Hepatocyte (in vitro differentiated cells): Measurements from ENCODE around the gene NOS1. TPM values are rescaled to one million over a fixed set of nuclear protein-coding genes. Genes with fewer than 3 reads are reported as not detected.

Experiments
- DNase-seq: peaks from one replicate; pipeline ENCODE4 v3.0.0-alpha.2; 2016; ENCODE audit warnings: low spot score
- H2AFZ ChIP-seq: fragments of 200-600 bp; sonication (generic); 2 replicates; pipeline ENCODE4 v1.6.0; 2016; ENCODE audit warnings: antibody characterized with exemption, mild to moderate bottlenecking
- H3K27ac ChIP-seq: fragments of 200-600 bp; sonication (generic); 2 replicates; pipeline ENCODE4 v1.5.1; 2016; ENCODE audit warnings: mild to moderate bottlenecking
- H3K27me3 ChIP-seq: fragments of 200-600 bp; sonication (generic); 2 replicates; pipeline ENCODE4 v1.6.1; 2016
- H3K36me3 ChIP-seq: fragments of 200-600 bp; sonication (generic); replicated peaks from 2 replicates; pipeline ENCODE4 v1.5.1; 2016; ENCODE audit warnings: low read depth; ENCODE audit not compliant: insufficient read depth
- H3K4me1 ChIP-seq: fragments of 200-600 bp; sonication (generic); 2 replicates; pipeline ENCODE4 v1.5.1; 2016; ENCODE audit warnings: mild to moderate bottlenecking, moderate library complexity; ENCODE audit not compliant: insufficient read depth
- H3K4me2 ChIP-seq: fragments of 200-600 bp; sonication (generic); 2 replicates; pipeline ENCODE4 v1.6.0; 2016
- H3K4me3 ChIP-seq: fragments of 200-600 bp; sonication (generic); 2 replicates; pipeline ENCODE4 v1.5.1; 2016; ENCODE audit warnings: mild to moderate bottlenecking
- H3K79me2 ChIP-seq: fragments of 200-600 bp; sonication (generic); 2 replicates; pipeline ENCODE4 v1.6.0; 2017; ENCODE audit warnings: mild to moderate bottlenecking
- H3K9me2 ChIP-seq: fragments of 200-600 bp; sonication (generic); replicated peaks from 2 replicates; pipeline ENCODE4 v1.6.0; 2017; ENCODE audit warnings: mild to moderate bottlenecking; ENCODE audit not compliant: insufficient read depth
- H3K9me3 ChIP-seq: fragments of 200-600 bp; sonication (generic); 2 replicates; pipeline ENCODE4 v1.5.1; 2016; ENCODE audit warnings: low read depth, mild to moderate bottlenecking
- H4K20me1 ChIP-seq: fragments of 200-600 bp; sonication (generic); 2 replicates; pipeline ENCODE4 v1.6.0; 2016; ENCODE audit warnings: mild to moderate bottlenecking; ENCODE audit not compliant: insufficient read depth, poor library complexity, severe bottlenecking
- EZH2 ChIP-seq: fragments of 200-600 bp; sonication (generic); IDR thresholded peaks from 2 replicates; pipeline ENCODE4 v1.6.1; 2016; ENCODE audit warnings: antibody characterized with exemption, mild to moderate bottlenecking, borderline replicate concordance
- EZH2phosphoT487 ChIP-seq: fragments of 200-600 bp; sonication (generic); IDR thresholded peaks from one replicate; pipeline ENCODE4 v1.6.1; 2018; ENCODE audit warnings: antibody characterized with exemption, mild to moderate bottlenecking, low read depth, moderate library complexity; ENCODE audit not compliant: unreplicated experiment, severe bottlenecking
- WGBS: methylation state at CpG from one replicate; pipeline ENCODE4 v1.1.6; 2016; ENCODE audit warnings: low lambda C conversion rate; ENCODE audit errors: missing lambda C conversion rate; 5-methylcytosine and 5-hydroxymethylcytosine counted together
- polyA plus RNA-seq: library from polyadenylated mRNA; unstranded; fragments of >200 nt; fragmentation: Nextera tagmentation; extraction: Ambion mirVana; gene quantifications from 2 replicates; pipeline ENCODE4 v1.2.1, GENCODE V29; 2016
- total RNA-seq: library from RNA; depleted of rRNA; stranded (reverse); fragments of >200 nt; gene quantifications from 2 replicates; pipeline ENCODE4 v1.2.3, GENCODE V29; 2014
- TF ChIP-seq, protein P1 (sequence below): fragments of 200-600 bp; sonication (generic); IDR thresholded peaks from 2 replicates; pipeline ENCODE4 v1.5.1; 2016; ENCODE audit warnings: antibody characterized with exemption, mild to moderate bottlenecking; ENCODE audit not compliant: poor library complexity

NOS1 gene
- total and polyA plus RNA-seq, 2 experiments from 2014 or later, result not detected

DNA sequence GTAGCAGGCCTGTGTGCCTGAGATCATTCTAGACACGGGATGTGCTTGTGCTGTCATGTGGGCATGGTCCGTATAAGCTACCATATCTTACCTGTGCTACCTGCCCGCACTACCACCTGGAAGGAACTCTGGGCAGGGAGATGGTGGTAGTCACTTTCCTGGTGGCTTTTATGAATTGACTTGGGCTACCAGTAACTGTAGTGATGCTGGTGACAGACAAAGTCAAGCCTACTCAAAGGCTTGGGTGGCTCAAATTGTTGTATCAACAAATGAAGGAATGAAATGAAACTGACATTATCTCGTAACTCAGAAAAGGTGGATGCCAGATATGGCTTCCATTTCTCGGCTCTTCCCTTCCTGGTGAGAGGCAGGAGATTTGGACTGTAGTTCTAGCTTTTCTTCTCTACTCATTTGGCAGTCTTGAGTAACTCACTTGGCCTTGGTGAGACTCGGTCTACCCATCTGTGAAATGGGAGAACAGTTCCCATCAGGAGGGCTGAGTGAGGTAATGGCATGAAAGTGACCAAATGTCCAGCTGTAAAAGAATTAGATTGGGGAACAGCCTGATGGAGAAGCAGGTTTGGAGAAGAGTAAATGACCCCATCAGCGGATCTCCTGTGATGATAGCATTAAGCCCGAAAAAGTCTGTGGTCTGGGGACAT lies 81.3 kb downstream of the NOS1 start:
- TF ChIP-seq EZH2, result no peak
- TF ChIP-seq, protein P1, sequence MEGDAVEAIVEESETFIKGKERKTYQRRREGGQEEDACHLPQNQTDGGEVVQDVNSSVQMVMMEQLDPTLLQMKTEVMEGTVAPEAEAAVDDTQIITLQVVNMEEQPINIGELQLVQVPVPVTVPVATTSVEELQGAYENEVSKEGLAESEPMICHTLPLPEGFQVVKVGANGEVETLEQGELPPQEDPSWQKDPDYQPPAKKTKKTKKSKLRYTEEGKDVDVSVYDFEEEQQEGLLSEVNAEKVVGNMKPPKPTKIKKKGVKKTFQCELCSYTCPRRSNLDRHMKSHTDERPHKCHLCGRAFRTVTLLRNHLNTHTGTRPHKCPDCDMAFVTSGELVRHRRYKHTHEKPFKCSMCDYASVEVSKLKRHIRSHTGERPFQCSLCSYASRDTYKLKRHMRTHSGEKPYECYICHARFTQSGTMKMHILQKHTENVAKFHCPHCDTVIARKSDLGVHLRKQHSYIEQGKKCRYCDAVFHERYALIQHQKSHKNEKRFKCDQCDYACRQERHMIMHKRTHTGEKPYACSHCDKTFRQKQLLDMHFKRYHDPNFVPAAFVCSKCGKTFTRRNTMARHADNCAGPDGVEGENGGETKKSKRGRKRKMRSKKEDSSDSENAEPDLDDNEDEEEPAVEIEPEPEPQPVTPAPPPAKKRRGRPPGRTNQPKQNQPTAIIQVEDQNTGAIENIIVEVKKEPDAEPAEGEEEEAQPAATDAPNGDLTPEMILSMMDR, result no peak
- TF ChIP-seq EZH2phosphoT487, result no peak
- no peak for DNase-seq
- Histone ChIP-seq H3K4me2 (no peak overlapping the region), H3K27me3 (peaks cover 3% of the 10 kb centered on the region), H3K36me3 (no peaks in the 10 kb centered on the region), H3K9me3 (no peaks in the 10 kb centered on the region), H3K4me1 (no peaks in the 10 kb centered on the region), H2AFZ (no peak overlapping the region), H3K4me3 (no peak overlapping the region), H3K79me2 (no peaks in the 10 kb centered on the region), H3K9me2 (no peaks in the 10 kb centered on the region), H4K20me1 (no peaks in the 10 kb centered on the region), H3K27ac (no peak overlapping the region)
- WGBS, result 89% methylated on average over 8 of the region's 8 CpGs

DNA sequence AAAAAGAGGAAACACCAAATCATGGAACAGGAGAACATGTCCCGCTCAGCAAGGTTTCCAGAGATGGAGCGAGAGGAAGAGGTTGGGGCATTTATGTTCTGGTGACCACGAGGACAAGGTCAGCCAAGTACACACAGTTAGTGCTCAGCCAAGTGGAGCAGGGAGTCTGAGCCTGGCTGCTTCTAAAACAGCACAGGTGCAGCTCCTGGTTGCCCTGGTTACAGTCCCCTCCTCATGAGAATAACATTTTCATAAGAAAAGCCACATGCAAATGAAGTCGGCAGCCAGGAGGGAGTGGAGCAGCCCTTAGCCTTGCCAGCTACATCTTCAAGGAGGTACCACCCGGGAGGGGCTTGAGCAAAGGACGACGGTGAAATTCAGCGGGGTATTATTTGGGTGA lies 81.8 kb downstream of the NOS1 start:
- H3K4me3 ChIP-seq, result no peak overlapping the region
- no peaks in the 10 kb centered on the region for H3K36me3 ChIP-seq
- H3K4me2 ChIP-seq, result no peak overlapping the region
- no peaks in the 10 kb centered on the region for H3K79me2 ChIP-seq
- no peaks in the 10 kb centered on the region for H4K20me1 ChIP-seq
- DNase-seq, result no peak
- H3K27ac ChIP-seq, result no peak overlapping the region
- no peaks in the 10 kb centered on the region for H3K4me1 ChIP-seq
- H3K9me3 ChIP-seq, result no peaks in the 10 kb centered on the region
- TF ChIP-seq EZH2phosphoT487 (no peak), EZH2 (no peak)
- TF ChIP-seq, protein P1, result no peak
- no peaks in the 10 kb centered on the region for H3K9me2 ChIP-seq
- 50% methylated on average over 8 of the region's 8 CpGs for WGBS
- H3K27me3 ChIP-seq, result peaks cover 3% of the 10 kb centered on the region
- H2AFZ ChIP-seq, result no peak overlapping the region

DNA sequence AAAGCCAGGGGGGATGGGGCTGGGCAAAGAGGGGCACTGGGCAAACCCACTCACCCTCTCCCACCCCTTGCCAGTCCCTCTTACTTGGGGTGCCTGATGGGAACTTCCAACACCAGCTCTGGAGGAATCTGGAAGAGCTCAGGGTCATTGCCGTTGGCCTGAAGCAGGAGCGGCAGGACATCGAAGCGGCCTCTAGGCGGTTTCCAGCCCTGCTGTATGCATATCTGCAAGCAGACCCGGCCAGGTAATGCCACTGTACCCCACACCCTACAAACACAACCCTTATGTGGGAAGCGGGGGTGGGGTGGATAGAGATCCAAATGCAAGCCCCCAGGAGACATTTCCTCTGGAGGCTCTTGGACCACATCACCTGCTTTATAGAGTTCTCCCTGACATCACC lies 83.6 kb downstream of the NOS1 start:
- Histone ChIP-seq H3K4me3 (no peak overlapping the region), H3K27ac (no peak overlapping the region), H3K9me3 (no peaks in the 10 kb centered on the region), H3K4me2 (no peak overlapping the region), H2AFZ (no peak overlapping the region), H3K79me2 (no peaks in the 10 kb centered on the region), H3K4me1 (no peaks in the 10 kb centered on the region), H4K20me1 (no peaks in the 10 kb centered on the region), H3K9me2 (no peaks in the 10 kb centered on the region), H3K27me3 (peaks cover 3% of the 10 kb centered on the region), H3K36me3 (no peaks in the 10 kb centered on the region)
- no peak for DNase-seq
- TF ChIP-seq, protein P1, result no peak
- WGBS, result 69% methylated on average over 7 of the region's 7 CpGs

DNA sequence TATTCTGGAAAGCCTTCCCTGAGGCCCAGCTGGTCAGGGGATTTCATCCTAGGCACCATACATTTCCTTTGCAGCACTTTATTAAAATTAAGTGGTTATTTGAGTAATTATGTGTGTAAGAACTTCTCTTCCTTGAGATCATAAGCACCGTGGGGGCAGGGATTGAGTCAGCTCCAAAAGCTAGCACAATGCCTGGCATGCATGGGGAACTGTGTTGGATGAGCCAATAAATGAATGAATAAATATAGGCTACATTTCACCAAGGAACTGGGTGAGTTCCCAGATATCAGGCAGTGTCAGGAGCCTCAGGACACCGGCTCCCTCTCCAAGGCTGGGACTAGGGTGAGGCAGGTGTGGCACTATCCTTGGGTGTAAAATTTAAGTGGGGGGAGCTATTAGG lies 88.3 kb downstream of the NOS1 start:
- H2AFZ ChIP-seq, result no peak overlapping the region
- 89% methylated on average over 2 of the region's 2 CpGs for WGBS

More for the DNA sequence above, 88.3 kb downstream of the NOS1 start:
- TF ChIP-seq, protein P1, result no peak
- TF ChIP-seq EZH2phosphoT487, result no peak
- TF ChIP-seq EZH2, result no peak
- Histone ChIP-seq H3K79me2 (no peaks in the 10 kb centered on the region), H3K9me3 (no peaks in the 10 kb centered on the region), H3K4me1 (no peaks in the 10 kb centered on the region), H3K4me3 (no peak overlapping the region), H3K4me2 (no peak overlapping the region), H4K20me1 (no peaks in the 10 kb centered on the region), H3K27me3 (no peaks in the 10 kb centered on the region), H3K27ac (no peak overlapping the region), H3K9me2 (no peaks in the 10 kb centered on the region), H3K36me3 (no peaks in the 10 kb centered on the region)
- DNase-seq, result no peak
